ENCODE measurements around the gene ZNF691.

ZNF691 gene

GRCh38 chr1:42846257-42847110 lies at the start of gene ZNF691:
TSS of gene ZNF691 (plus strand) at chr1:42846613. CDS start at chr1:42849659, 3,046 bp downstream.
- peak; percentile 49 for TF ChIP-seq CTCF (IDR thresholded peaks at IDR 0.05; ENCODE audit: poor library complexity, severe bottlenecking)
- DNase-seq (ENCODE audit: low spot score) (peak; percentile 92), ATAC-seq (ENCODE audit: low read depth) (peak; percentile 99)
- no peaks in the 10 kb centered on the region for H3K9me3 ChIP-seq (ENCODE audit: severe bottlenecking)
- H3K4me3 ChIP-seq (ENCODE audit: severe bottlenecking): peak within 1 kb of the TSS; percentile 57
- peaks cover 8% of the 10 kb centered on the region for H3K4me1 ChIP-seq (ENCODE audit: insufficient read depth, poor library complexity, severe bottlenecking)
- no peak within 1 kb of the TSS for H3K27ac ChIP-seq (ENCODE audit: poor library complexity, severe bottlenecking)
- no peaks in the 10 kb centered on the region for H3K27me3 ChIP-seq (ENCODE audit: insufficient read depth, poor library complexity, severe bottlenecking)
- peaks cover 11% of the 10 kb centered on the region; the same call in 1 of the 2 replicates for H3K36me3 ChIP-seq (ENCODE audit: low read depth)

DNA sequence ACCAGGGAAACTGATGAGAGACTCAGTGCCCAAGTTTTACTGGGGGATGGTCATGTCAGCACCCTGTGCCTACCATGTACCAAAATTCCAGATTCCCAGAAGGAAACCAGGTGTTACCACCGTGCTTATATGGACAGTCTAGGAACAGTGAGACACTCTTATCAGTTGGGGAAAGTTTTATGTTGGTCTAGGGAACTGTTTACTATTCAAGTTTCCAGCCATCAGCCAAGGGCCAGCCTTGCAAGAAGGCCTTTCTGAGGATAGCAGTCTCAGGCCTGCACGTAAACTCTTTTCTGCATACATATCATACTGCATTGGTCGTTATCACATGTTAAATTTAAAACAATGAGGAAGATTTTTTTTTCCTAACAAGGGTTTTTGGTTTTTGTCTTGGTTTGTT lies 49.0 kb upstream of the ZNF691 start:
- H3K27ac ChIP-seq (ENCODE audit: poor library complexity, severe bottlenecking): no peak overlapping the region
- H3K9me3 ChIP-seq (ENCODE audit: severe bottlenecking): no peaks in the 10 kb centered on the region
- H3K36me3 ChIP-seq (ENCODE audit: low read depth): no peaks in the 10 kb centered on the region
- no peaks in the 10 kb centered on the region for H3K4me1 ChIP-seq (ENCODE audit: insufficient read depth, poor library complexity, severe bottlenecking)
- TF ChIP-seq CTCF (IDR thresholded peaks at IDR 0.05; ENCODE audit: poor library complexity, severe bottlenecking): no peak
- no peak overlapping the region for H3K4me3 ChIP-seq (ENCODE audit: severe bottlenecking)
- no peak for ATAC-seq (ENCODE audit: low read depth)
- no peaks in the 10 kb centered on the region for H3K27me3 ChIP-seq (ENCODE audit: insufficient read depth, poor library complexity, severe bottlenecking)
- no peak for DNase-seq (ENCODE audit: low spot score)

- H3K36me3 ChIP-seq (ENCODE audit: low read depth): no peaks in the 10 kb centered on the region
- ATAC-seq (ENCODE audit: low read depth) (no peak), DNase-seq (ENCODE audit: low spot score) (no peak)
- H3K27me3 ChIP-seq (ENCODE audit: insufficient read depth, poor library complexity, severe bottlenecking): no peaks in the 10 kb centered on the region
- H3K4me1 ChIP-seq (ENCODE audit: insufficient read depth, poor library complexity, severe bottlenecking): no peaks in the 10 kb centered on the region
- H3K9me3 ChIP-seq (ENCODE audit: severe bottlenecking): no peaks in the 10 kb centered on the region
- no peak overlapping the region for H3K27ac ChIP-seq (ENCODE audit: poor library complexity, severe bottlenecking)
- H3K4me3 ChIP-seq (ENCODE audit: severe bottlenecking): no peak overlapping the region
- TF ChIP-seq CTCF (IDR thresholded peaks at IDR 0.05; ENCODE audit: poor library complexity, severe bottlenecking): no peak
Measured at GRCh38 chr1:42797979-42798378, 48.4 kb upstream of the ZNF691 start.

DNA sequence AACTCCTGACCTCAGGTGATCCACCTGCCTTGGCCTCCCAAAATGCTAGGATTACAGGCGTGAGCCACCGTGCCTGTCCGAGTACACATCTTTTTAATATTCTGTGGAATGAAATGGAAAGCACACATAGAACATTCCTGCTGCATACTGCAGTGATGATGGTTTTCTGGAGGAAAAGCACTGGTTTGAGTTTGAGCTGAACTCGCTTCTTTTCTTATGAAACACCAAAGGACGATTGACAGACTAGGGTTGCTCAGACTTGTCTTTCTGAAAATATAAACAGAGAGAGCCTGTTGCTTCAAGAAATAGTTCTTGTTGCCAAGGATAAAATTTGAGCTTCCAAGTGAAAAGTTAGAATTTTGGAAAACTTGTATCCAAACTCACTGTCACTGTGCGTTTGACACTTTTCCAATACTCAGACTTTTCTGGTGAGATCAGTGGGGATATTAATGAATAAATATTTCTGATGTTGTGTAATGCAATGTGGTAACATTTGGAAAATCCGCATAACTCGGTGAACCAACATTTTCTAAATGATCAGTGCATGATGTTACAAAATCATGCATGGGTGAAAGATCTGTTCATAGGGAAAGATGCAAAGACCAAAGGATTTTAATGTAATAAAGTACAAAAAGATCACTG lies 44.5 kb upstream of the ZNF691 start:
- Histone ChIP-seq H3K36me3 (ENCODE audit: low read depth) (no peaks in the 10 kb centered on the region), H3K27me3 (ENCODE audit: insufficient read depth, poor library complexity, severe bottlenecking) (no peaks in the 10 kb centered on the region), H3K4me3 (ENCODE audit: severe bottlenecking) (no peak overlapping the region), H3K9me3 (ENCODE audit: severe bottlenecking) (no peaks in the 10 kb centered on the region), H3K4me1 (ENCODE audit: insufficient read depth, poor library complexity, severe bottlenecking) (no peaks in the 10 kb centered on the region), H3K27ac (ENCODE audit: poor library complexity, severe bottlenecking) (no peak overlapping the region)
- DNase-seq (ENCODE audit: low spot score) (no peak), ATAC-seq (ENCODE audit: low read depth) (no peak)
- no peak for TF ChIP-seq CTCF (IDR thresholded peaks at IDR 0.05; ENCODE audit: poor library complexity, severe bottlenecking)

Data from RWPE2 (cell line).